ENCODE data around the gene FCHSD1. TPM values are rescaled to one million over a fixed set of nuclear protein-coding genes. Genes with fewer than 3 reads are reported as not detected.

FCHSD1 gene
- total RNA-seq, 1 donor from 2014 or later, result 8.7 TPM

DNA sequence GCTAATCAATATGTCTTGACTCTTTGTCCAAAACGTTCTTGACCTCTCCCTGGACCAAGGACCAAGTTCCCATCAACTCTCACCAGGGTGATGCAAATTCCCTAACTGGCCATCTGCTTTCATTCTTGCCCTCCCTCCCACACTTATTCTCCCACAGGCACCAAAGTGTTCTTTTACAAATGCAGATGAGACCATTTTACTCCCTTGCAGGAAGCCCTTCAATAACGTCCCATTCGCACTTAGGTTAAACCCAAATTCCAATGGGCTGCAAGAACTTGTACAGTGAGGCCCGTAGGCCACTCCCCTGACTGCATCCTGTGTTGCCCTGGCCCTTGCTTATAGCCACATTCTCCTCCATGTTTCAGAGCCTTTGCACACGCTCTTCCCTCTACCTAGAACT, 23.5 kb upstream of the FCHSD1 start:
- H3K4me3 Mint-ChIP-seq, result no peak overlapping the region
- Histone ChIP-seq H4K20me1 (ENCODE audit: low read depth) (peaks cover 2% of the 10 kb centered on the region), H3K4me1 (no peaks in the 10 kb centered on the region), H2AFZ (replicated peaks) (no peak overlapping the region), H3K4me2 (no peak overlapping the region), H3K9me3 (ENCODE audit: low read depth) (no peaks in the 10 kb centered on the region), H3K79me2 (ENCODE audit: low read depth) (no peaks in the 10 kb centered on the region), H3K9ac (no peak overlapping the region), H3K4me3 (no peak overlapping the region), H3F3A (ENCODE audit: low read depth) (peaks cover 6% of the 10 kb centered on the region), H3K27ac (no peak overlapping the region), H3K27me3 (no peaks in the 10 kb centered on the region), H3K36me3 (no peaks in the 10 kb centered on the region)
- DNase-seq (ENCODE audit: low spot score), result no peak
- no peaks in the 10 kb centered on the region for H3K9me3 Mint-ChIP-seq
- no peak overlapping the region for H3K27ac Mint-ChIP-seq
- TF ChIP-seq CTCF (IDR thresholded peaks at IDR 0.05) (no peak), EZH2phosphoT487 (IDR thresholded peaks at IDR 0.05) (no peak), EZH2 (IDR thresholded peaks at IDR 0.05) (no peak)
- peaks cover 15% of the 10 kb centered on the region for H3K36me3 Mint-ChIP-seq
- peaks cover 25% of the 10 kb centered on the region for H3K4me1 Mint-ChIP-seq
- H3K27me3 Mint-ChIP-seq (ENCODE audit: insufficient read depth, low read depth), result no peaks in the 10 kb centered on the region

DNA sequence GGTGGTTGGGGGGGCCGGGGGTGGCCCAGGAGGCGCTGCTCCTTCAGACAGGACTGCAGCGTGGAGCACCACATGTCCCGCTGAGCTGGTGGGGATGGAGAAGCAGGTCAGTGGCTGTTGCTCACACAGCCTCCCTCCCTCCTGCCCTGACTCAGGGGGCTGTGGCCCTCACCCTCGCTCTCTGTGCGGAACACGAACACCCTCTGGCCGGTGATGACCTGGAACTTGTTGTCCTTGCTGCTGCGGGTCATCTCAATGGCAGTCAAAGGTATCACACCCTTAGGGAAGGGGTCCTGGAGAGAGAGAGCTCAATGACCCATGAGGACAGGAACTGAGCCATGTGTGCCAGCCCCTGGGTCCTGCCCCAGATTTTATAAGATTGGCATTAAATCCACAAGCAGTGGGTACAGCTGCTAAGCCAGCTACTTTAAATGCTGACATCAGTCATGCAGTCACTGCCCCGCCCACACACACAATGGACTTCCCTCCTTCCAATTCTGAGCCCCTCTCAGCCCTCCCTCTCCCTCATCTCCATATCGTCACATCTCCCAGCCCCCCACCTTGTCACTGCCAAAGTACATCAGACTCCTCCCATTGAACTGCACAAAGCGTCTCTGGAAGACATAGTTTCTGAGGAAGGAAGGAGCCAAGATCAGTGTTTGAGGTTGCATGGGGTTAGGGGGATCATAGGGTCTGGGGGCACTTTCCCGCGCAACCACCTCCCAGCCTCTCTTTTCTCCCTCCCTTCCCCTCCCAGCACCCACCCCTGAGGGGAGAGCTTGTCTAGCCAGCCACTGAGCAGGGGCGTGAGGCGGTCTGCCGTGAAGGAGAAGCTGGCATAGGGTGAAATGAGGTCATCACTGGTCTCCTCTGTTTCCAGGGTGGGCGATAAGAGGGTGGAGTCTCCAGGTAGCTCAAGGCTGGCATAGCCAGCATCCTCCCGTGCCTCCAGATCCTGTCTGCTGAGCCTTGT, 21.9 kb upstream of the FCHSD1 start:
- Histone ChIP-seq H3K27ac (no peak overlapping the region), H2AFZ (replicated peaks) (no peak overlapping the region), H3K9ac (no peak overlapping the region)

GRCh38 chr5:141672071-141672840, 21.0 kb upstream of the FCHSD1 start:
- no peak for DNase-seq (ENCODE audit: low spot score)
- H3K27ac ChIP-seq, result no peak overlapping the region
- H3K27ac Mint-ChIP-seq, result no peak overlapping the region
- H3K4me3 Mint-ChIP-seq, result no peak overlapping the region
- H3K4me1 ChIP-seq, result no peaks in the 10 kb centered on the region
- H3K36me3 Mint-ChIP-seq, result peaks cover 10% of the 10 kb centered on the region
- no peak for TF ChIP-seq EZH2phosphoT487 (IDR thresholded peaks at IDR 0.05)
- no peak for TF ChIP-seq CTCF (IDR thresholded peaks at IDR 0.05)
- no peak for TF ChIP-seq EZH2 (IDR thresholded peaks at IDR 0.05)
- no peak overlapping the region for H2AFZ ChIP-seq (replicated peaks)
- peaks cover 2% of the 10 kb centered on the region for H4K20me1 ChIP-seq (ENCODE audit: low read depth)
- no peaks in the 10 kb centered on the region for H3K9me3 Mint-ChIP-seq
- no peaks in the 10 kb centered on the region for H3K9me3 ChIP-seq (ENCODE audit: low read depth)
- no peaks in the 10 kb centered on the region for H3K79me2 ChIP-seq (ENCODE audit: low read depth)
- no peak overlapping the region for H3K4me3 ChIP-seq
- H3K4me2 ChIP-seq, result no peak overlapping the region
- peaks cover 3% of the 10 kb centered on the region for H3K27me3 Mint-ChIP-seq (ENCODE audit: insufficient read depth, low read depth)
- H3F3A ChIP-seq (ENCODE audit: low read depth), result peaks cover 2% of the 10 kb centered on the region
- H3K9ac ChIP-seq, result no peak overlapping the region
- H3K36me3 ChIP-seq, result no peaks in the 10 kb centered on the region
- peaks cover 20% of the 10 kb centered on the region for H3K4me1 Mint-ChIP-seq
- H3K27me3 ChIP-seq, result no peaks in the 10 kb centered on the region

More for the DNA sequence above, 21.9 kb upstream of the FCHSD1 start:
- no peaks in the 10 kb centered on the region for H3K9me3 ChIP-seq (ENCODE audit: low read depth)
- no peaks in the 10 kb centered on the region for H3K27me3 ChIP-seq
- Mint-ChIP-seq H3K4me3 (no peak overlapping the region), H3K27me3 (ENCODE audit: insufficient read depth, low read depth) (peaks cover 2% of the 10 kb centered on the region), H3K27ac (peak overlapping the region; percentile 36), H3K36me3 (peaks cover 14% of the 10 kb centered on the region), H3K9me3 (no peaks in the 10 kb centered on the region), H3K4me1 (peaks cover 22% of the 10 kb centered on the region)
- H3K36me3 ChIP-seq, result no peaks in the 10 kb centered on the region
- H3F3A ChIP-seq (ENCODE audit: low read depth), result peaks cover 6% of the 10 kb centered on the region
- H4K20me1 ChIP-seq (ENCODE audit: low read depth), result peaks cover 2% of the 10 kb centered on the region
- TF ChIP-seq EZH2 (IDR thresholded peaks at IDR 0.05) (no peak), CTCF (IDR thresholded peaks at IDR 0.05) (no peak), EZH2phosphoT487 (IDR thresholded peaks at IDR 0.05) (no peak)
- H3K4me2 ChIP-seq, result no peak overlapping the region
- DNase-seq (ENCODE audit: low spot score), result peak; percentile 49
- H3K4me3 ChIP-seq, result no peak overlapping the region
- H3K79me2 ChIP-seq (ENCODE audit: low read depth), result no peaks in the 10 kb centered on the region
- H3K4me1 ChIP-seq, result no peaks in the 10 kb centered on the region
